ENCODE data around the gene RPP25L. TPM values are rescaled to one million over a fixed set of nuclear protein-coding genes. Genes with fewer than 3 reads are reported as not detected.

The RPP25L gene
- total RNA-seq, 1 experiment from 2014 or later, result 51.1 TPM

DNA sequence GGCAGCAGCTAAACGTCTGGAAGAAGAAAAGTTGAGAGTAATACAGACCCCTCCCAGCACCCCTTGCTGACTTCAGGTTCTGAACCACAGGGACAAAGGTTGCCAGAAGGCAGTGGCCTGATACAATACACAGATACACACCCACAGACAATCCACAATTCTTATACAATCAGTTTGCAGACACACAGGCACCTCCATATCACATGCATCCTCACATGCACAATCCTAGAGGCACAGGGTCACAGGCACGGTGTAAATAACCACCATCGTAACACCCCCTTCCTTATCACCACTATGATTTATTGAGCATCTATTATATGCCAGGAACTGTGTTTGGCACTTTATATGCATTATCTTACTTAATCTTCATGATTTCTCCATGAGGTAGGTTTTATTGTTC lies 30.6 kb downstream of the RPP25L start:
- ChIA-PET CTCF (interaction anchor here (1.0 kb wide), 1 partner anchor 10 kb away, joined by 3 read pairs; no protein-coding TSS in a partner anchor), RAD21 (ENCODE audit: low non-redundant PET in 1 of 2, low total read pairs in 2 of 2, uncharacterized antibody in 2 of 2, unreplicated experiment in 2 of 2) (no interaction called here), POLR2A (no interaction called here)
- no peak for ATAC-seq
- Histone ChIP-seq H3K79me2 (ENCODE audit: insufficient read depth, low read length) (no peaks in the 10 kb centered on the region), H3K27me3 (ENCODE audit: insufficient read depth, low read length) (peaks cover 5% of the 10 kb centered on the region; the same call in 1 of the 2 replicates), H3K9me3 (ENCODE audit: control insufficient read depth in 1 of 2, insufficient read depth in 1 of 2, low read depth in 1 of 2, low read length in 2 of 2) (no peaks in the 10 kb centered on the region), H3K4me2 (ENCODE audit: low read length) (no peak overlapping the region), H3K9me2 (ENCODE audit: insufficient read depth) (no peaks in the 10 kb centered on the region), H3K27ac (ENCODE audit: low read depth, low read length) (no peak overlapping the region), H4K20me1 (ENCODE audit: insufficient read depth) (no peaks in the 10 kb centered on the region), H3K4me3 (replicated peaks in 1 of 2; ENCODE audit: low read depth in 1 of 2, low read length in 2 of 2) (no peak overlapping the region), H3K4me1 (ENCODE audit: control insufficient read depth in 1 of 2, insufficient read depth in 2 of 2, low read length in 2 of 2) (no peaks in the 10 kb centered on the region), H3K36me3 (ENCODE audit: control insufficient read depth in 1 of 2, insufficient read depth in 2 of 2, low read length in 2 of 2) (no peaks in the 10 kb centered on the region), H3K9ac (ENCODE audit: low read length) (no peak overlapping the region), H2AFZ (ENCODE audit: low read depth, low read length, poor library complexity, severe bottlenecking) (no peak overlapping the region)
- intact Hi-C loops (cut with micrococcal nuclease), result no loop called here
- BruUV-seq (replicated peaks), result no TSS peak
- TF ChIP-seq, protein P1, sequence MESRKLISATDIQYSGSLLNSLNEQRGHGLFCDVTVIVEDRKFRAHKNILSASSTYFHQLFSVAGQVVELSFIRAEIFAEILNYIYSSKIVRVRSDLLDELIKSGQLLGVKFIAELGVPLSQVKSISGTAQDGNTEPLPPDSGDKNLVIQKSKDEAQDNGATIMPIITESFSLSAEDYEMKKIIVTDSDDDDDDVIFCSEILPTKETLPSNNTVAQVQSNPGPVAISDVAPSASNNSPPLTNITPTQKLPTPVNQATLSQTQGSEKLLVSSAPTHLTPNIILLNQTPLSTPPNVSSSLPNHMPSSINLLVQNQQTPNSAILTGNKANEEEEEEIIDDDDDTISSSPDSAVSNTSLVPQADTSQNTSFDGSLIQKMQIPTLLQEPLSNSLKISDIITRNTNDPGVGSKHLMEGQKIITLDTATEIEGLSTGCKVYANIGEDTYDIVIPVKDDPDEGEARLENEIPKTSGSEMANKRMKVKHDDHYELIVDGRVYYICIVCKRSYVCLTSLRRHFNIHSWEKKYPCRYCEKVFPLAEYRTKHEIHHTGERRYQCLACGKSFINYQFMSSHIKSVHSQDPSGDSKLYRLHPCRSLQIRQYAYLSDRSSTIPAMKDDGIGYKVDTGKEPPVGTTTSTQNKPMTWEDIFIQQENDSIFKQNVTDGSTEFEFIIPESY (IDR thresholded peaks at IDR 0.05; ENCODE audit: extremely low read depth, insufficient replicate concordance, low read length), result no peak
- TF ChIP-seq SP1 (IDR thresholded peaks at IDR 0.05; ENCODE audit: low read depth), result no peak
- no peak for TF ChIP-seq JUND (IDR thresholded peaks at IDR 0.05)
- TF ChIP-seq, protein P2, sequence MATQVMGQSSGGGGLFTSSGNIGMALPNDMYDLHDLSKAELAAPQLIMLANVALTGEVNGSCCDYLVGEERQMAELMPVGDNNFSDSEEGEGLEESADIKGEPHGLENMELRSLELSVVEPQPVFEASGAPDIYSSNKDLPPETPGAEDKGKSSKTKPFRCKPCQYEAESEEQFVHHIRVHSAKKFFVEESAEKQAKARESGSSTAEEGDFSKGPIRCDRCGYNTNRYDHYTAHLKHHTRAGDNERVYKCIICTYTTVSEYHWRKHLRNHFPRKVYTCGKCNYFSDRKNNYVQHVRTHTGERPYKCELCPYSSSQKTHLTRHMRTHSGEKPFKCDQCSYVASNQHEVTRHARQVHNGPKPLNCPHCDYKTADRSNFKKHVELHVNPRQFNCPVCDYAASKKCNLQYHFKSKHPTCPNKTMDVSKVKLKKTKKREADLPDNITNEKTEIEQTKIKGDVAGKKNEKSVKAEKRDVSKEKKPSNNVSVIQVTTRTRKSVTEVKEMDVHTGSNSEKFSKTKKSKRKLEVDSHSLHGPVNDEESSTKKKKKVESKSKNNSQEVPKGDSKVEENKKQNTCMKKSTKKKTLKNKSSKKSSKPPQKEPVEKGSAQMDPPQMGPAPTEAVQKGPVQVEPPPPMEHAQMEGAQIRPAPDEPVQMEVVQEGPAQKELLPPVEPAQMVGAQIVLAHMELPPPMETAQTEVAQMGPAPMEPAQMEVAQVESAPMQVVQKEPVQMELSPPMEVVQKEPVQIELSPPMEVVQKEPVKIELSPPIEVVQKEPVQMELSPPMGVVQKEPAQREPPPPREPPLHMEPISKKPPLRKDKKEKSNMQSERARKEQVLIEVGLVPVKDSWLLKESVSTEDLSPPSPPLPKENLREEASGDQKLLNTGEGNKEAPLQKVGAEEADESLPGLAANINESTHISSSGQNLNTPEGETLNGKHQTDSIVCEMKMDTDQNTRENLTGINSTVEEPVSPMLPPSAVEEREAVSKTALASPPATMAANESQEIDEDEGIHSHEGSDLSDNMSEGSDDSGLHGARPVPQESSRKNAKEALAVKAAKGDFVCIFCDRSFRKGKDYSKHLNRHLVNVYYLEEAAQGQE (IDR thresholded peaks at IDR 0.05; ENCODE audit: low read depth), result no peak
- no peak for TF ChIP-seq SRF (IDR thresholded peaks at IDR 0.05; ENCODE audit: low read depth)
- TF ChIP-seq POLR2A (IDR thresholded peaks at IDR 0.05; ENCODE audit: borderline replicate concordance, extremely low read depth, insufficient read depth, insufficient read length), result no peak
- no peak for TF ChIP-seq SIN3A (IDR thresholded peaks at IDR 0.05; ENCODE audit: low read depth)
- no peak for TF ChIP-seq EGR1 (IDR thresholded peaks at IDR 0.05; ENCODE audit: low read depth)
- TF ChIP-seq, protein P3, sequence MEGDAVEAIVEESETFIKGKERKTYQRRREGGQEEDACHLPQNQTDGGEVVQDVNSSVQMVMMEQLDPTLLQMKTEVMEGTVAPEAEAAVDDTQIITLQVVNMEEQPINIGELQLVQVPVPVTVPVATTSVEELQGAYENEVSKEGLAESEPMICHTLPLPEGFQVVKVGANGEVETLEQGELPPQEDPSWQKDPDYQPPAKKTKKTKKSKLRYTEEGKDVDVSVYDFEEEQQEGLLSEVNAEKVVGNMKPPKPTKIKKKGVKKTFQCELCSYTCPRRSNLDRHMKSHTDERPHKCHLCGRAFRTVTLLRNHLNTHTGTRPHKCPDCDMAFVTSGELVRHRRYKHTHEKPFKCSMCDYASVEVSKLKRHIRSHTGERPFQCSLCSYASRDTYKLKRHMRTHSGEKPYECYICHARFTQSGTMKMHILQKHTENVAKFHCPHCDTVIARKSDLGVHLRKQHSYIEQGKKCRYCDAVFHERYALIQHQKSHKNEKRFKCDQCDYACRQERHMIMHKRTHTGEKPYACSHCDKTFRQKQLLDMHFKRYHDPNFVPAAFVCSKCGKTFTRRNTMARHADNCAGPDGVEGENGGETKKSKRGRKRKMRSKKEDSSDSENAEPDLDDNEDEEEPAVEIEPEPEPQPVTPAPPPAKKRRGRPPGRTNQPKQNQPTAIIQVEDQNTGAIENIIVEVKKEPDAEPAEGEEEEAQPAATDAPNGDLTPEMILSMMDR (IDR thresholded peaks at IDR 0.05 in 2 of 3, conservative IDR thresholded peaks at IDR 0.05 in 1 of 3; ENCODE audit: borderline replicate concordance in 1 of 3, insufficient read depth in 1 of 3, low read depth in 2 of 3, low read length in 2 of 3), result no peak
- TF ChIP-seq CBX3 (IDR thresholded peaks at IDR 0.05; ENCODE audit: low read depth), result no peak
- TF ChIP-seq TCF7L2 (IDR thresholded peaks at IDR 0.05; ENCODE audit: borderline replicate concordance, extremely low read depth, insufficient read depth, insufficient read length), result no peak
- no peak for TF ChIP-seq YY1 (IDR thresholded peaks at IDR 0.05; ENCODE audit: extremely low read depth, insufficient replicate concordance, low read depth, low read length)
- no peak for TF ChIP-seq CEBPB (IDR thresholded peaks at IDR 0.05; ENCODE audit: low read depth)
- TF ChIP-seq ZNF274 (IDR thresholded peaks at IDR 0.05; ENCODE audit: low read depth, low read length), result no peak
- TF ChIP-seq, protein P4, sequence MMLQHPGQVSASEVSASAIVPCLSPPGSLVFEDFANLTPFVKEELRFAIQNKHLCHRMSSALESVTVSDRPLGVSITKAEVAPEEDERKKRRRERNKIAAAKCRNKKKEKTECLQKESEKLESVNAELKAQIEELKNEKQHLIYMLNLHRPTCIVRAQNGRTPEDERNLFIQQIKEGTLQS (IDR thresholded peaks at IDR 0.05), result no peak
- no peak for TF ChIP-seq POLR2AphosphoS5 (IDR thresholded peaks at IDR 0.05; ENCODE audit: low read depth, low read length)
- TF ChIP-seq FOSL1 (IDR thresholded peaks at IDR 0.05; ENCODE audit: low read depth), result no peak
- no peak for TF ChIP-seq ELF1 (IDR thresholded peaks at IDR 0.05; ENCODE audit: borderline replicate concordance, low read depth)
- TF ChIP-seq RAD21 (IDR thresholded peaks at IDR 0.05; ENCODE audit: low read depth), result no peak
- no peak for DNase-seq (ENCODE audit: low read depth, low spot score)

Data from HCT116 (cell line).